ENCODE data around the gene CSTPP1. TPM values are rescaled to one million over a fixed set of nuclear protein-coding genes. Genes with fewer than 3 reads are reported as not detected.

Gene CSTPP1
- total RNA-seq, 1 donor from 2014 or later: 29.6 TPM

- peak within 1 kb of the TSS; percentile 80 for H3K9ac ChIP-seq (ENCODE audit: low read length)
- Mint-ChIP-seq H3K27me3 (ENCODE audit: low read depth, unreplicated experiment) (no peaks in the 10 kb centered on the region), H3K4me1 (ENCODE audit: low read depth, unreplicated experiment) (peaks cover 16% of the 10 kb centered on the region), H3K36me3 (ENCODE audit: low read depth, unreplicated experiment) (peaks cover 5% of the 10 kb centered on the region), H3K27ac (ENCODE audit: unreplicated experiment) (peak within 1 kb of the TSS; percentile 34), H3K9me3 (ENCODE audit: unreplicated experiment) (no peaks in the 10 kb centered on the region), H3K4me3 (ENCODE audit: unreplicated experiment) (peak within 1 kb of the TSS; percentile 83)
- peak within 1 kb of the TSS; percentile 59 for H3K27ac ChIP-seq (ENCODE audit: low read depth, low read length)
- peaks cover 15% of the 10 kb centered on the region for H4K20me1 ChIP-seq (ENCODE audit: insufficient read depth, low read length)
- peak within 1 kb of the TSS; percentile 93 for H3K4me2 ChIP-seq (ENCODE audit: low read length)
- H2AFZ ChIP-seq (ENCODE audit: low read depth, low read length): peak within 1 kb of the TSS; percentile 85
- no peaks in the 10 kb centered on the region for H3K27me3 ChIP-seq (ENCODE audit: insufficient read depth, low read length)
- TF ChIP-seq, protein P1, sequence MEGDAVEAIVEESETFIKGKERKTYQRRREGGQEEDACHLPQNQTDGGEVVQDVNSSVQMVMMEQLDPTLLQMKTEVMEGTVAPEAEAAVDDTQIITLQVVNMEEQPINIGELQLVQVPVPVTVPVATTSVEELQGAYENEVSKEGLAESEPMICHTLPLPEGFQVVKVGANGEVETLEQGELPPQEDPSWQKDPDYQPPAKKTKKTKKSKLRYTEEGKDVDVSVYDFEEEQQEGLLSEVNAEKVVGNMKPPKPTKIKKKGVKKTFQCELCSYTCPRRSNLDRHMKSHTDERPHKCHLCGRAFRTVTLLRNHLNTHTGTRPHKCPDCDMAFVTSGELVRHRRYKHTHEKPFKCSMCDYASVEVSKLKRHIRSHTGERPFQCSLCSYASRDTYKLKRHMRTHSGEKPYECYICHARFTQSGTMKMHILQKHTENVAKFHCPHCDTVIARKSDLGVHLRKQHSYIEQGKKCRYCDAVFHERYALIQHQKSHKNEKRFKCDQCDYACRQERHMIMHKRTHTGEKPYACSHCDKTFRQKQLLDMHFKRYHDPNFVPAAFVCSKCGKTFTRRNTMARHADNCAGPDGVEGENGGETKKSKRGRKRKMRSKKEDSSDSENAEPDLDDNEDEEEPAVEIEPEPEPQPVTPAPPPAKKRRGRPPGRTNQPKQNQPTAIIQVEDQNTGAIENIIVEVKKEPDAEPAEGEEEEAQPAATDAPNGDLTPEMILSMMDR (IDR thresholded peaks at IDR 0.05; ENCODE audit: insufficient read depth, low read depth, low read length): no peak
- TF ChIP-seq EZH2 (IDR thresholded peaks at IDR 0.05; ENCODE audit: insufficient read depth, low read length): no peak
- no peak for DNase-seq (ENCODE audit: low read depth)
- no peak for FAIRE-seq
- peaks cover 35% of the 10 kb centered on the region for H3K79me2 ChIP-seq (ENCODE audit: insufficient read depth, low read length)
- peaks cover 35% of the 10 kb centered on the region for H3K4me1 ChIP-seq (ENCODE audit: insufficient read depth, low read length)
- H3K4me3 ChIP-seq (ENCODE audit: insufficient read depth, low read depth, low read length): peak within 1 kb of the TSS; percentile 66
- H3K36me3 ChIP-seq (ENCODE audit: insufficient read depth, low read length): no peaks in the 10 kb centered on the region
- no peaks in the 10 kb centered on the region for H3K9me3 ChIP-seq (ENCODE audit: insufficient read depth, low read depth, low read length)
Measured at GRCh38 chr11:47186076-47186699, 249.6 kb downstream of the CSTPP1 start, which contains the start of gene PACSIN3. TSS of gene PACSIN3 (minus strand) at chr11:47186434. CDS start at chr11:47182727, 3,707 bp downstream.

- peak overlapping the region; percentile 68 for H3K9ac ChIP-seq (ENCODE audit: low read length)
- no peaks in the 10 kb centered on the region for H3K27me3 Mint-ChIP-seq (ENCODE audit: low read depth, unreplicated experiment)
- no peaks in the 10 kb centered on the region for H3K9me3 ChIP-seq (ENCODE audit: insufficient read depth, low read depth, low read length)
- peaks cover 15% of the 10 kb centered on the region for H4K20me1 ChIP-seq (ENCODE audit: insufficient read depth, low read length)
- peaks cover 35% of the 10 kb centered on the region for H3K79me2 ChIP-seq (ENCODE audit: insufficient read depth, low read length)
- H3K4me3 ChIP-seq (ENCODE audit: insufficient read depth, low read depth, low read length): peak overlapping the region; percentile 66
- H3K4me1 ChIP-seq (ENCODE audit: insufficient read depth, low read length): peaks cover 35% of the 10 kb centered on the region
- no peak overlapping the region for H3K27ac Mint-ChIP-seq (ENCODE audit: unreplicated experiment)
- no peak overlapping the region for H3K27ac ChIP-seq (ENCODE audit: low read depth, low read length)
- DNase-seq (ENCODE audit: low read depth) (peak; percentile 30), FAIRE-seq (no peak)
- H3K9me3 Mint-ChIP-seq (ENCODE audit: unreplicated experiment): no peaks in the 10 kb centered on the region
- H3K36me3 Mint-ChIP-seq (ENCODE audit: low read depth, unreplicated experiment): peaks cover 5% of the 10 kb centered on the region
- no peak for TF ChIP-seq EZH2 (IDR thresholded peaks at IDR 0.05; ENCODE audit: insufficient read depth, low read length)
- TF ChIP-seq, protein P1 (IDR thresholded peaks at IDR 0.05; ENCODE audit: insufficient read depth, low read depth, low read length): no peak
- H3K4me3 Mint-ChIP-seq (ENCODE audit: unreplicated experiment): peak overlapping the region; percentile 82
- peaks cover 16% of the 10 kb centered on the region for H3K4me1 Mint-ChIP-seq (ENCODE audit: low read depth, unreplicated experiment)
- H3K4me2 ChIP-seq (ENCODE audit: low read length): peak overlapping the region; percentile 93
- no peaks in the 10 kb centered on the region for H3K36me3 ChIP-seq (ENCODE audit: insufficient read depth, low read length)
- H2AFZ ChIP-seq (ENCODE audit: low read depth, low read length): peak overlapping the region; percentile 78
- no peaks in the 10 kb centered on the region for H3K27me3 ChIP-seq (ENCODE audit: insufficient read depth, low read length)
Measured at GRCh38 chr11:47186700-47187695, 250.4 kb downstream of the CSTPP1 start.
